ENCODE data around the gene MBD5.

DNA sequence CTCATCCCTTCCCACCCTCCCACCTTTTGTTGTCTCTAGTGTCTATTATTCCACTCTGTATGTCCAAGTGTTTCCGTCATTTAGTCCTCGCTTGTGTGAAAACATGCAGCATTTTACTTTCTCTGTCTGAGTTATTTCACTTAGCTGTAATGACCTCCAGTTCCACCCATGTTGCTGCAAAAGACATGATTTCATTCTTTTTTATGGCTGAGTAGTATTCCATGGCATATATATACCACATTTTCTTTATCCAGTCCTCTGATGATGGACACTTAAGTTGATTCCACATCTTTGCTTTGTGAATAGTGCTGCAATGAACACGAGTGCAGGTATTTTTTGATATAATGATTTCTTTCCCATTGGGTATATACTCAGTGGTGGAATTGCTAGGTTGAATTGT is 296.7 kb downstream of the MBD5 start:
- TF ChIP-seq, protein P1, sequence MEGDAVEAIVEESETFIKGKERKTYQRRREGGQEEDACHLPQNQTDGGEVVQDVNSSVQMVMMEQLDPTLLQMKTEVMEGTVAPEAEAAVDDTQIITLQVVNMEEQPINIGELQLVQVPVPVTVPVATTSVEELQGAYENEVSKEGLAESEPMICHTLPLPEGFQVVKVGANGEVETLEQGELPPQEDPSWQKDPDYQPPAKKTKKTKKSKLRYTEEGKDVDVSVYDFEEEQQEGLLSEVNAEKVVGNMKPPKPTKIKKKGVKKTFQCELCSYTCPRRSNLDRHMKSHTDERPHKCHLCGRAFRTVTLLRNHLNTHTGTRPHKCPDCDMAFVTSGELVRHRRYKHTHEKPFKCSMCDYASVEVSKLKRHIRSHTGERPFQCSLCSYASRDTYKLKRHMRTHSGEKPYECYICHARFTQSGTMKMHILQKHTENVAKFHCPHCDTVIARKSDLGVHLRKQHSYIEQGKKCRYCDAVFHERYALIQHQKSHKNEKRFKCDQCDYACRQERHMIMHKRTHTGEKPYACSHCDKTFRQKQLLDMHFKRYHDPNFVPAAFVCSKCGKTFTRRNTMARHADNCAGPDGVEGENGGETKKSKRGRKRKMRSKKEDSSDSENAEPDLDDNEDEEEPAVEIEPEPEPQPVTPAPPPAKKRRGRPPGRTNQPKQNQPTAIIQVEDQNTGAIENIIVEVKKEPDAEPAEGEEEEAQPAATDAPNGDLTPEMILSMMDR (conservative IDR thresholded peaks at IDR 0.05; ENCODE audit: low read depth, low read length), result no peak
- no peak for TF ChIP-seq SMC3 (IDR thresholded peaks at IDR 0.05; ENCODE audit: low read depth, low read length)
- TF ChIP-seq, protein P2, sequence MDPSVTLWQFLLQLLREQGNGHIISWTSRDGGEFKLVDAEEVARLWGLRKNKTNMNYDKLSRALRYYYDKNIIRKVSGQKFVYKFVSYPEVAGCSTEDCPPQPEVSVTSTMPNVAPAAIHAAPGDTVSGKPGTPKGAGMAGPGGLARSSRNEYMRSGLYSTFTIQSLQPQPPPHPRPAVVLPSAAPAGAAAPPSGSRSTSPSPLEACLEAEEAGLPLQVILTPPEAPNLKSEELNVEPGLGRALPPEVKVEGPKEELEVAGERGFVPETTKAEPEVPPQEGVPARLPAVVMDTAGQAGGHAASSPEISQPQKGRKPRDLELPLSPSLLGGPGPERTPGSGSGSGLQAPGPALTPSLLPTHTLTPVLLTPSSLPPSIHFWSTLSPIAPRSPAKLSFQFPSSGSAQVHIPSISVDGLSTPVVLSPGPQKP (IDR thresholded peaks at IDR 0.05; ENCODE audit: borderline replicate concordance, low read depth, low read length), result no peak

Data from IMR-90 (cell line).